DND-41 (cell line): ENCODE measurements around the gene MTX1.

ENCODE experiments used
- CTCF ChIP-seq: IDR thresholded peaks from 2 replicates; pipeline ENCODE4 v1.5.1; 2012; ENCODE audit warnings: borderline replicate concordance, low read length, moderate library complexity, mild to moderate bottlenecking; ENCODE audit not compliant: poor library complexity, severe bottlenecking; ENCODE audit errors: extremely low read depth
- EZH2 ChIP-seq: IDR thresholded peaks from 3 replicates; pipeline ENCODE4 v1.6.1; 2012; ENCODE audit warnings: borderline replicate concordance, low read depth, mild to moderate bottlenecking, moderate library complexity, low read length, inconsistent platforms; ENCODE audit not compliant: severe bottlenecking

DNA sequence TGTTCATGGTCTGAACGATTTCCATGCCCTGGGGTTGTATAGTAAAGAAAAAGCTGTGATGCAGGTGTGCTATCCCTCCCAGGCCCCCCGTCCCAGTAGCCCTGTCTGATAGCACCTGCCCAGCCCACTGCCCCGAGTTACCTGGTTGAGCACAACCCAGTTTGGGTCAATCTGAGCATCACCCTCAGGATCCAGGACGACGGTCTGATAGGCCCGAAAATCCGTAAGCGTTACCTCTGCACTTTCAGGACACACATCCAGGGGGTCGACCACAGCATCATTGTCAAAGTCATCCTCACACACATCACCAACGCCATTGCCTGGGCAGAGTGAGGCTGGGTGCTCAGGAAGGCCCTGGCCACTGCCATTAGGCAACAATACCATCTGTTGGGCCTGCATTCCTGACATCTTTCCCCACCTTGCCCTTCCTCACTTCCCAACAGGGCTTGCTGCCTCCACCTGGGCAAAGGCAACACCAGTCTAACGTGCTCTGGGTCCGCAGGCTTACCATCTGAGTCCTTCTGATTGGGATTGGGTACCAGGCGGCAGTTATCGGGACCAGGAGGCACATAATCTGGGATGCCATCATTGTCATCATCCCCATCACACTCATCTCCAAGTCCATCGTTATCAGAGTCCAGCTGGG is 10.5 kb upstream of the MTX1 start:
- no peak for TF ChIP-seq CTCF
- no peak for TF ChIP-seq EZH2
